IMR-90 (cell line): ENCODE measurements around the gene TRIM6. TPM values are rescaled to one million over a fixed set of nuclear protein-coding genes. Genes with fewer than 3 reads are reported as not detected.

Experiments used
- ATAC-seq: fragments of 200-7000 bp; cut with Tn5 transposase; 2 replicates; pipeline ENCODE4 v1.9.1; 2020; ENCODE audit warnings: low read depth, mild to moderate bottlenecking, moderate library complexity
- BruUV-seq: library from RNA; stranded (reverse); fragments of 400-500 nt; replicated peaks from 2 replicates; lab custom pipeline; 2021; lab: Mats Ljungman, UMichigan
- CTCF ChIA-PET: fragments of 300-600 bp; formaldehyde crosslinking; extraction: SDS; loops from one replicate; lab custom pipeline; 2021; ENCODE audit warnings: antibody characterized with exemption; lab: Yijun Ruan, JAX
- POLR2A ChIA-PET: fragments of 300-600 bp; sonication (Branson Sonifier 250); formaldehyde crosslinking; loops from one replicate; lab custom pipeline; 2022; ENCODE audit warnings: antibody characterized with exemption; ENCODE audit not compliant: unreplicated experiment; lab: Charles Lee
- DNase-seq: peaks from one replicate; pipeline ENCODE4 v3.0.0; 2013
- H2AFZ ChIP-seq: replicated peaks from 2 replicates; pipeline ENCODE3; 2013; ENCODE audit warnings: low read length, mild to moderate bottlenecking; ENCODE audit not compliant: poor library complexity
- H2AK5ac ChIP-seq: 2 replicates; pipeline ENCODE4 v1.6.1; 2013; ENCODE audit warnings: low read depth, low read length, inconsistent platforms
- H2AK9ac ChIP-seq: replicated peaks from 2 replicates; pipeline ENCODE3; 2013; ENCODE audit warnings: mild to moderate bottlenecking, low read depth, low read length, moderate library complexity; ENCODE audit not compliant: poor library complexity
- H2BK120ac ChIP-seq: 2 replicates; pipeline ENCODE4 v1.6.1; 2013; ENCODE audit warnings: low read depth, low read length, inconsistent platforms
- H2BK15ac ChIP-seq: 3 replicates; pipeline ENCODE4 v1.6.1; 2013; ENCODE audit warnings: low read depth, low read length, inconsistent platforms
- H2BK20ac ChIP-seq: 2 replicates; pipeline ENCODE4 v1.6.1; 2013; ENCODE audit warnings: low read depth, mild to moderate bottlenecking, inconsistent platforms, low read length, moderate library complexity
- H2BK5ac ChIP-seq: 2 replicates; pipeline ENCODE4 v1.6.1; 2013; ENCODE audit warnings: mild to moderate bottlenecking, low read depth, low read length, inconsistent platforms; ENCODE audit not compliant: poor library complexity, severe bottlenecking
- H3K14ac ChIP-seq: replicated peaks from 2 replicates; pipeline ENCODE4 v1.6.1; 2013; ENCODE audit warnings: low read depth, low read length, inconsistent platforms
- H3K18ac ChIP-seq: 2 replicates; pipeline ENCODE4 v1.6.1; 2013; ENCODE audit warnings: low read depth, low read length, control low read depth
- H3K23ac ChIP-seq: 2 replicates; pipeline ENCODE4 v1.6.1; 2013; ENCODE audit warnings: low read depth, low read length, inconsistent platforms
- H3K27ac ChIP-seq: 2 replicates; pipeline ENCODE4 v1.5.1; 2013; ENCODE audit warnings: mild to moderate bottlenecking, control low read depth, low read length; ENCODE audit not compliant: insufficient read depth
- H3K27me3 ChIP-seq: 2 replicates; pipeline ENCODE4 v1.6.1; 2013; ENCODE audit warnings: low read length; ENCODE audit not compliant: control insufficient read depth, insufficient read depth
- H3K36me3 ChIP-seq: 2 replicates; pipeline ENCODE4 v1.6.1; 2013; ENCODE audit warnings: low read length, mixed read lengths; ENCODE audit not compliant: control insufficient read depth, insufficient read depth
- H3K4ac ChIP-seq: 2 replicates; pipeline ENCODE4 v1.6.1; 2013; ENCODE audit warnings: low read depth, low read length, inconsistent platforms
- H3K4me1 ChIP-seq: 2 replicates; pipeline ENCODE4 v1.6.1; 2013; ENCODE audit warnings: low read length, mixed read lengths; ENCODE audit not compliant: control insufficient read depth, insufficient read depth
- H3K4me2 ChIP-seq: 2 replicates; pipeline ENCODE4 v1.6.1; 2013; ENCODE audit warnings: low read depth, mild to moderate bottlenecking, control low read depth, low read length, moderate library complexity
- H3K4me3 ChIP-seq: 2 replicates; pipeline ENCODE4 v1.5.1; 2013; ENCODE audit warnings: low read depth, mild to moderate bottlenecking, control low read depth, low read length, moderate library complexity; ENCODE audit not compliant: insufficient read depth
- H3K56ac ChIP-seq: 2 replicates; pipeline ENCODE4 v1.6.1; 2013; ENCODE audit warnings: low read length, inconsistent platforms; ENCODE audit not compliant: insufficient read depth; ENCODE audit errors: extremely low read depth
- H3K79me1 ChIP-seq, 2 experiments: 2 replicates each; pipeline ENCODE4 v1.6.1; 2013; ENCODE audit warnings: low read length in 2 of 2, inconsistent platforms in 1 of 2, low read depth in 1 of 2
- H3K9ac ChIP-seq: 2 replicates; pipeline ENCODE4 v1.6.1; 2013; ENCODE audit warnings: low read depth, low read length, control low read depth
- H3K9me1 ChIP-seq: 2 replicates; pipeline ENCODE4 v1.6.1; 2013; ENCODE audit warnings: low read length, inconsistent platforms; ENCODE audit not compliant: insufficient read depth
- H3K9me3 ChIP-seq: 2 replicates; pipeline ENCODE4 v1.6.1; 2013; ENCODE audit warnings: low read length; ENCODE audit not compliant: control insufficient read depth, insufficient read depth
- H4K20me1 ChIP-seq: 2 replicates; pipeline ENCODE4 v1.6.1; 2013; ENCODE audit warnings: low read length, inconsistent platforms; ENCODE audit not compliant: insufficient read depth
- H4K5ac ChIP-seq: 2 replicates; pipeline ENCODE4 v1.6.1; 2013; ENCODE audit warnings: mild to moderate bottlenecking, low read depth, low read length, control low read depth
- H4K8ac ChIP-seq, 2 experiments: 2 replicates each; pipeline ENCODE4 v1.6.1; 2013; ENCODE audit warnings: low read depth in 2 of 2, low read length in 2 of 2, control low read depth in 1 of 2, inconsistent platforms in 1 of 2
- H4K91ac ChIP-seq: 2 replicates; pipeline ENCODE4 v1.6.1; 2013; ENCODE audit warnings: low read depth, low read length, inconsistent platforms; ENCODE audit not compliant: insufficient read depth
- CTCF ChIP-seq: conservative IDR thresholded peaks from 2 replicates; pipeline ENCODE4 v1.5.1; 2012; ENCODE audit warnings: mild to moderate bottlenecking, low read depth, low read length, improper control_type of control experiment
- MXI1 ChIP-seq: IDR thresholded peaks from 2 replicates; pipeline ENCODE4 v1.6.1; 2012; ENCODE audit warnings: low read depth, mild to moderate bottlenecking, low read length, moderate library complexity, borderline replicate concordance
- POLR2A ChIP-seq: IDR thresholded peaks from 2 replicates; pipeline ENCODE4 v1.6.1; 2012; ENCODE audit warnings: mild to moderate bottlenecking, low read depth, low read length
- RAD21 ChIP-seq: IDR thresholded peaks from 2 replicates; pipeline ENCODE4 v1.6.1; 2012; ENCODE audit warnings: low read length, improper control_type of control experiment
- SMC3 ChIP-seq: fragments of 150-350 bp; IDR thresholded peaks from 2 replicates; pipeline ENCODE4 v1.6.1; 2016; ENCODE audit warnings: low read depth, mild to moderate bottlenecking, antibody characterized with exemption, low read length, moderate library complexity
- WGBS, 2 experiments: methylation state at CpG; one replicate each; pipeline versions ENCODE4 v1.1.5 to v1.1.7; 2013; ENCODE audit warnings: missing lambda C conversion rate in 2 of 2; ENCODE audit not compliant: insufficient read length in 1 of 2; ENCODE audit errors: extremely low coverage in 2 of 2; 5-methylcytosine and 5-hydroxymethylcytosine counted together
- dilution Hi-C: fragments of 300-500 bp; cut with HindIII; formaldehyde crosslinking; loops from one replicate; pipeline ENCODE4 v1.14.3; 2018; ENCODE audit warnings: low sequenced_read_pairs; ENCODE audit not compliant: unreplicated experiment
- in situ Hi-C: fragments of 300-500 bp; cut with MboI; formaldehyde crosslinking; loops from 3 replicates; pipeline ENCODE4 v1.14.3; 2019; ENCODE audit warnings: low sequenced_read_pairs, inconsistent platforms, mixed read lengths
- intact Hi-C: fragments of 100-400 bp; cut with micrococcal nuclease; formaldehyde crosslinking; loops from 2 replicates; pipeline ENCODE4 v1.10.0; 2022
- polyA plus RNA-seq, 3 experiments: library from polyadenylated mRNA; depleted of rRNA; stranded (reverse); fragments of >200 nt; gene quantifications; 2 replicates each; pipeline ENCODE4 v1.2.3, GENCODE V29; 2012; ENCODE audit warnings: low replicate concordance in 1 of 3
- total RNA-seq: library from RNA; depleted of rRNA; stranded (reverse); fragments of >200 nt; gene quantifications from 2 replicates; pipeline ENCODE4 v1.2.3, GENCODE V29; 2012

TRIM6 gene
- total and polyA plus RNA-seq, 2 of the 4 experiments (the other 2 are of a cell fraction) = 3.9 to 4.7 TPM

DNA sequence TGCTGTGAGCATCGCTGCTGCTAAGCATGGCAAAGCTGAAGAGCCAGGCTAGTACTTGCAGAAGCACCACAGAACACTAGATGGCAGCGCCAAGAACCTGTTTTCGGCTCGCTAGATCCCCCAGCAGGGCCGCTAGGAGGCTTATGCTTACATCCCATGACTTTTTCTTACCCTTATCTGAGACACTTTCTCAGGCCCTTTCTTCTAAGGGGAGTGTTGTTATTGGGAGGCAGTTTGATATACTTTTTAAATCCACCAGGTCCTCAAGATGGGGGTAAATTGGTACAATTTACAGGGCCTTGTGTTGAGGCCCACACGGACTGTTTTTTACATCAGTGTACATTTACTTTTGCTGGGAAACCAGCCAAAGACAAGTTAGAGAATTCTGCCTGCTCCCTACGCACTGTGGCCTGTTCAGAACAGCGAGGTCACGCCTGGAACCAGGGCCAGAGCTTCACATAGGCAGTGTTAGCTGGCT is 4.0 kb downstream of the TRIM6 start:
- Histone ChIP-seq H3K4me1 (peaks cover 8% of the 10 kb centered on the region), H3K27me3 (no peaks in the 10 kb centered on the region), H4K91ac (no peak overlapping the region), H3K9me3 (no peaks in the 10 kb centered on the region), H3K4ac (no peak overlapping the region), H3K9ac (no peak overlapping the region), H3K23ac (no peak overlapping the region), H2BK5ac (peak overlapping the region; percentile 16), H3K36me3 (no peaks in the 10 kb centered on the region), H2BK15ac (no peak overlapping the region), H3K79me1 (peaks cover 7 to 29% of the 10 kb centered on the region in 2 experiments), H3K4me3 (no peak overlapping the region), H2BK20ac (no peak overlapping the region), H3K9me1 (peaks cover 6% of the 10 kb centered on the region; the same call in 1 of the 2 replicates), H2AK5ac (no peak overlapping the region; the same call in 1 of the 2 replicates), H3K14ac (0 out of 2 replicates have a peak overlapping the region, but pooled peaks have one; percentile 1), H3K56ac (no peak overlapping the region), H3K18ac (no peak overlapping the region), H4K5ac (no peak overlapping the region), H3K27ac (no peak overlapping the region; the same call in 1 of the 2 replicates), H2BK120ac (peak overlapping the region; percentile 30; the same call in 1 of the 2 replicates), H2AK9ac (no peak overlapping the region), H3K4me2 (peak overlapping the region; percentile 0; the same call in 1 of the 2 replicates), H2AFZ (peak overlapping the region; percentile 44), H4K20me1 (no peaks in the 10 kb centered on the region), H4K8ac (peak overlapping the region in 1 of 2 experiments; percentile 7; a peak in 1 of 4 replicates)
- dilution Hi-C loops = no loop called here
- CTCF ChIA-PET = interaction anchor here (0.6 to 1.6 kb wide), 6 partner anchors 13 to 375 kb away, joined by 3 to 9 read pairs (median 3); no protein-coding TSS in a partner anchor
- intact Hi-C loops = loop anchor here (1.0 to 2.0 kb wide), 3 partner anchors 21 to 208 kb away; partner anchors contain the start of genes OR52N2 and TRIM5
- WGBS, 2 experiments = 28% methylated on average over 4 of the region's 9 CpGs; no CpG with 5 or more reads in 1 of the 2 experiments
- BruUV-seq = no TSS peak
- POLR2A ChIA-PET = no interaction called here
- DNase-seq (peak; percentile 90), ATAC-seq (peak; percentile 75)
- no peak for TF ChIP-seq POLR2A
- TF ChIP-seq CTCF = peak; percentile 98
- no peak for TF ChIP-seq MXI1
- peak; percentile 79 for TF ChIP-seq RAD21
- TF ChIP-seq SMC3 = peak; percentile 84
- in situ Hi-C loops = loop anchor here (5.0 to 25.0 kb wide), 2 partner anchors 77 to 712 kb away; partner anchors contain the start of gene CAVIN3
